ENCODE measurements around the gene PLXND1. TPM values are rescaled to one million over a fixed set of nuclear protein-coding genes. Genes with fewer than 3 reads are reported as not detected.
A peak's percentile ranks its signal among the peaks of the same experiment; 100 is the strongest.

PLXND1 gene
- total RNA-seq, 2 donors from 2014 or later = 47.7 to 135 TPM

GRCh38 chr3:129599073-129599472 is 7.4 kb downstream of the PLXND1 start:
- ATAC-seq = no peak
- no peaks in the 10 kb centered on the region for H3K9me3 ChIP-seq
- intact Hi-C loops (cut with DNase I) = no loop called here
- H3K4me3 ChIP-seq = no peak overlapping the region
- H3K27me3 ChIP-seq = no peaks in the 10 kb centered on the region
- TF ChIP-seq CTCF (IDR thresholded peaks at IDR 0.05) = no peak
- TF ChIP-seq POLR2A (IDR thresholded peaks at IDR 0.05) = no peak
- DNase-seq = no peak
- H3K27ac ChIP-seq = peak overlapping the region in 2 of 4 donors; percentile 37 to 48
- peaks cover 64% of the 10 kb centered on the region for H3K4me1 ChIP-seq
- WGBS, 2 donors = 78 to 91% methylated on average over 14 to 19 of the region's 19 CpGs
- no peaks in the 10 kb centered on the region for H3K36me3 ChIP-seq (replicated peaks in 1 of 2; ENCODE audit: insufficient read depth in 1 of 2, low read depth in 2 of 2)

GRCh38 chr3:129598484-129598883 is 8.0 kb downstream of the PLXND1 start:
- Histone ChIP-seq H3K4me1 (peaks cover 64% of the 10 kb centered on the region), H3K27ac (peak overlapping the region in 1 of 4 donors; percentile 37), H3K27me3 (no peaks in the 10 kb centered on the region), H3K4me3 (no peak overlapping the region), H3K9me3 (no peaks in the 10 kb centered on the region), H3K36me3 (replicated peaks in 1 of 2; ENCODE audit: insufficient read depth in 1 of 2, low read depth in 2 of 2) (no peaks in the 10 kb centered on the region)
- TF ChIP-seq POLR2A (IDR thresholded peaks at IDR 0.05) (no peak), CTCF (IDR thresholded peaks at IDR 0.05) (no peak)
- DNase-seq = no peak
- 74 to 92% methylated on average over 10 to 11 of the region's 11 CpGs for WGBS, 2 donors
- intact Hi-C loops (cut with DNase I) = no loop called here
- no peak for ATAC-seq

- TF ChIP-seq CTCF (IDR thresholded peaks at IDR 0.05) = no peak
- TF ChIP-seq POLR2A (IDR thresholded peaks at IDR 0.05) = no peak
- H3K27ac ChIP-seq = peak overlapping the region in 3 of 4 donors; percentile 26 to 61 (median 57)
- H3K27me3 ChIP-seq = no peaks in the 10 kb centered on the region
- H3K36me3 ChIP-seq (replicated peaks in 1 of 2; ENCODE audit: insufficient read depth in 1 of 2, low read depth in 2 of 2) = no peaks in the 10 kb centered on the region
- no peak for ATAC-seq
- no peaks in the 10 kb centered on the region for H3K9me3 ChIP-seq
- H3K4me3 ChIP-seq = no peak overlapping the region
- intact Hi-C loops (cut with DNase I) = no loop called here
- H3K4me1 ChIP-seq = peaks cover 64% of the 10 kb centered on the region
- WGBS, 2 donors = 79 to 92% methylated on average over 4 to 5 of the region's 5 CpGs
- no peak for DNase-seq
These were observed 8.5 kb downstream of the PLXND1 start for GRCh38 chr3:129598000-129598381.

GRCh38 chr3:129597087-129597999 is 9.1 kb downstream of the PLXND1 start:
- TF ChIP-seq POLR2A (IDR thresholded peaks at IDR 0.05) = no peak
- TF ChIP-seq CTCF (IDR thresholded peaks at IDR 0.05) = no peak
- ATAC-seq (no peak), DNase-seq (no peak)
- H3K9me3 ChIP-seq = no peaks in the 10 kb centered on the region
- peak overlapping the region; percentile 15 to 61 (median 42) for H3K27ac ChIP-seq
- intact Hi-C loops (cut with DNase I) = no loop called here
- no peaks in the 10 kb centered on the region for H3K27me3 ChIP-seq
- no peaks in the 10 kb centered on the region for H3K36me3 ChIP-seq (replicated peaks in 1 of 2; ENCODE audit: insufficient read depth in 1 of 2, low read depth in 2 of 2)
- peaks cover 58% of the 10 kb centered on the region for H3K4me1 ChIP-seq
- WGBS, 2 donors = 65 to 71% methylated on average over 23 to 30 of the region's 31 CpGs
- no peak overlapping the region for H3K4me3 ChIP-seq

Measured in body of pancreas (tissue), 4 donors.